Hepatocyte (in vitro differentiated cells): ENCODE results near the gene LGALS7B.

ENCODE experiments used
- CTCF ChIP-seq: fragments of 200-600 bp; sonication (generic); IDR thresholded peaks from 2 replicates; pipeline ENCODE4 v1.5.1; 2016; ENCODE audit warnings: antibody characterized with exemption, mild to moderate bottlenecking; ENCODE audit not compliant: poor library complexity
- EZH2 ChIP-seq: fragments of 200-600 bp; sonication (generic); IDR thresholded peaks from 2 replicates; pipeline ENCODE4 v1.6.1; 2016; ENCODE audit warnings: antibody characterized with exemption, mild to moderate bottlenecking, borderline replicate concordance

- no peak for TF ChIP-seq CTCF
- TF ChIP-seq EZH2 = no peak
Measured at GRCh38 chr19:38793177-38793576, 4.2 kb downstream of the LGALS7B start.
